ENCODE data around the gene MT1A.

- TF ChIP-seq POLR2A (IDR thresholded peaks at IDR 0.05; ENCODE audit: extremely low read depth, insufficient read length) = no peak
- TF ChIP-seq MYC (IDR thresholded peaks at IDR 0.05; ENCODE audit: low read depth, low read length) = no peak
- TF ChIP-seq CTCF (IDR thresholded peaks at IDR 0.05; ENCODE audit: low read depth, low read length) = no peak
- TF ChIP-seq, protein P1, sequence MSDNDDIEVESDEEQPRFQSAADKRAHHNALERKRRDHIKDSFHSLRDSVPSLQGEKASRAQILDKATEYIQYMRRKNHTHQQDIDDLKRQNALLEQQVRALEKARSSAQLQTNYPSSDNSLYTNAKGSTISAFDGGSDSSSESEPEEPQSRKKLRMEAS (IDR thresholded peaks at IDR 0.05; ENCODE audit: low read depth, low read length) = no peak
Observed at GRCh38 chr16:56672761-56673536, 34.5 kb downstream of the MT1A start.
